ENCODE measurements around the gene TREML1.

DNA sequence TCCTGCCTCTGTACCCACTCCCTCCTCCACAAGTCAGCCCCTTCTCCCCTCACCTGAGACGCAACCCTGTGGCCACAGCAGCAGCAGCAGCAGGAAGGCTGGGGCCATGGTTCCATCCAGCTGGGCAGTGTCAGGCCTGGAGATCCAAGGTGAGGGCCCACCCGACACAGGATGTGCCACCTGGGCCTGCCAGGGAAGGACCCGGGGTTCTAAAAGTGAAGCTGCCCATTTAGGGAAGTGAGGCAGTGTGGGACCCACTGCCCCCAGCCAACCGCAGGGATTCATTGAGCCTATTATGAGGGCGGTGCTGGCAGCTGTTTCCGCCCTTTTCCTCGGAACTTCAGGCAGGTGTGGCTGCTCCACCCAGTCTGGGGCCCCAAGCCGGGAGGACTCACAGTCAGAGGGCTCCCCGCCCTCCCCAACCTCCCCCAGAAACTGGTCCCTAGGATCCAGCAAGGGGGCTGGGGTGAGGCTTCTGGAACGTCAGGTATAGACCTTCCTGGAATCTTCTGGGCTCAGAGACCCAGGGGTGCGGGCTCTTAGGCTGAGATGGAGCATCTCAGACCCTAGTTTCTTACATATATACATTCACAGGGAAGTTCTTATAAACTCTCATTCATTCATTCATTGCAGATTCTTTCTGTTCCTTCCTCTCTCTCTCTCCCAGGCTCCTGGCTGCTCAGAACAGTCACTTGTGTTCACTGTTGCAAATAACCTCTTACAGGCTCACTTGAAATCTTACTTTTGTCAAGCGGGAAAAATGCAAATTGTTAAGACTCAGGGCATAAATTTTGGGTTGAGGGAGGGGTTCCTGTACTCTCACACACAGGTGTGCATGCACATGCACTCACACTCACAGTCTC, 47.0 kb upstream of the TREML1 start, which contains the start of gene TREML2:
- TF ChIP-seq CHD4 (IDR thresholded peaks at IDR 0.05; ENCODE audit: insufficient read depth, insufficient replicate concordance, low read depth, low read length, poor library complexity, severe bottlenecking) (no peak), SMARCC2 (IDR thresholded peaks at IDR 0.05; ENCODE audit: low read depth) (no peak), RB1 (IDR thresholded peaks at IDR 0.05; ENCODE audit: low read depth) (no peak), TOE1 (IDR thresholded peaks at IDR 0.05; ENCODE audit: borderline replicate concordance) (no peak), TOE1 (CRISPR knock-in tag; IDR thresholded peaks at IDR 0.05; ENCODE audit: borderline replicate concordance, low read depth) (no peak)
- TF ChIP-seq, protein P1, sequence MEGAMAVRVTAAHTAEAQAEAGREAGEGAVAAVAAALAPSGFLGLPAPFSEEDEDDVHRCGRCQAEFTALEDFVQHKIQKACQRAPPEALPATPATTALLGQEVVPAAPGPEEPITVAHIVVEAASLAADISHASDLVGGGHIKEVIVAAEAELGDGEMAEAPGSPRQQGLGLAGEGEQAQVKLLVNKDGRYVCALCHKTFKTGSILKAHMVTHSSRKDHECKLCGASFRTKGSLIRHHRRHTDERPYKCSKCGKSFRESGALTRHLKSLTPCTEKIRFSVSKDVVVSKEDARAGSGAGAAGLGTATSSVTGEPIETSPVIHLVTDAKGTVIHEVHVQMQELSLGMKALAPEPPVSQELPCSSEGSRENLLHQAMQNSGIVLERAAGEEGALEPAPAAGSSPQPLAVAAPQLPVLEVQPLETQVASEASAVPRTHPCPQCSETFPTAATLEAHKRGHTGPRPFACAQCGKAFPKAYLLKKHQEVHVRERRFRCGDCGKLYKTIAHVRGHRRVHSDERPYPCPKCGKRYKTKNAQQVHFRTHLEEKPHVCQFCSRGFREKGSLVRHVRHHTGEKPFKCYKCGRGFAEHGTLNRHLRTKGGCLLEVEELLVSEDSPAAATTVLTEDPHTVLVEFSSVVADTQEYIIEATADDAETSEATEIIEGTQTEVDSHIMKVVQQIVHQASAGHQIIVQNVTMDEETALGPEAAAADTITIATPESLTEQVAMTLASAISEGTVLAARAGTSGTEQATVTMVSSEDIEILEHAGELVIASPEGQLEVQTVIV (CRISPR knock-in tag; IDR thresholded peaks at IDR 0.05; ENCODE audit: borderline replicate concordance): no peak

Measured in K562 (cell line).